K562 (cell line): Measurements from ENCODE around the gene TXN. TPM values are rescaled to one million over a fixed set of nuclear protein-coding genes. Genes with fewer than 3 reads are reported as not detected.
A peak's percentile ranks its signal among the peaks of the same experiment; 100 is the strongest.

Source experiments
- ARID2 ChIP-seq: fragments of 450-650 bp; IDR thresholded peaks from 2 replicates; pipeline ENCODE4 v1.6.1; 2017; ENCODE audit warnings: antibody characterized with exemption, mild to moderate bottlenecking
- HEY1 ChIP-seq: fragments of 250-450 bp; sonication (Bioruptor Pico); IDR thresholded peaks from 2 replicates; pipeline ENCODE4 v1.5.0; 2020; ENCODE audit warnings: mild to moderate bottlenecking, moderate library complexity, borderline replicate concordance
- IRF2 ChIP-seq: sonication (generic); formaldehyde crosslinking; IDR thresholded peaks from 2 replicates; pipeline ENCODE4 v1.8.1; 2022; ENCODE audit warnings: mild to moderate bottlenecking, missing genetic modification reagents
- MAZ ChIP-seq, 2 experiments: fragments of 450-650 bp in 1 of 2; sonication (generic) in 1 of 2; formaldehyde crosslinking; IDR thresholded peaks in 1 of 2; conservative IDR thresholded peaks in 1 of 2; 2 replicates each; pipeline versions ENCODE4 v1.4.0 to v1.5.0; 2020; ENCODE audit warnings: mild to moderate bottlenecking in 1 of 2, missing genetic modification reagents in 1 of 2
- PHF8 ChIP-seq: fragments of 200-600 bp; sonication (generic); IDR thresholded peaks from 2 replicates; pipeline ENCODE4 v1.6.1; 2012; ENCODE audit warnings: mixed run types, mild to moderate bottlenecking, inconsistent platforms, low read length, moderate library complexity, borderline replicate concordance
- POLR2A ChIP-seq: fragments of 450-650 bp; conservative IDR thresholded peaks from 2 replicates; pipeline ENCODE4 v1.6.1; 2016
- PRMT5 ChIP-seq: sonication (generic); formaldehyde crosslinking; IDR thresholded peaks from 2 replicates; pipeline ENCODE4 v1.5.0; 2020; ENCODE audit warnings: missing genetic modification reagents
- PTRF ChIP-seq: fragments of 450-650 bp; IDR thresholded peaks from 2 replicates; pipeline ENCODE4 v1.6.1; 2016; ENCODE audit warnings: mild to moderate bottlenecking, missing genetic modification characterization, missing compliant biosample characterization
- SIN3B ChIP-seq: fragments of 450-650 bp; IDR thresholded peaks from 2 replicates; pipeline ENCODE4 v1.6.1; 2017; ENCODE audit warnings: low read depth, mild to moderate bottlenecking, moderate library complexity
- SLC30A9 ChIP-seq: fragments of 250-450 bp; sonication (Bioruptor Pico); IDR thresholded peaks from 2 replicates; pipeline ENCODE4 v1.8.0; 2022; ENCODE audit warnings: mild to moderate bottlenecking, moderate library complexity
- SREBF1 ChIP-seq: fragments of 150-350 bp; IDR thresholded peaks from 2 replicates; pipeline ENCODE4 v1.6.1; 2014; ENCODE audit warnings: antibody characterized with exemption, low read depth, low read length, borderline replicate concordance
- SRSF7 ChIP-seq: fragments of 200-400 bp; formaldehyde crosslinking; optimal IDR thresholded peaks from 2 replicates; pipeline ENCODE3; 2017; ENCODE audit warnings: mild to moderate bottlenecking, low read depth, low read length
- TGIF2 ChIP-seq: sonication (generic); formaldehyde crosslinking; IDR thresholded peaks from 2 replicates; pipeline ENCODE4 v1.8.1; 2022; ENCODE audit warnings: mild to moderate bottlenecking, missing genetic modification reagents, moderate library complexity
- THRAP3 ChIP-seq: fragments of 450-650 bp; IDR thresholded peaks from 2 replicates; pipeline ENCODE4 v1.6.1; 2016; ENCODE audit warnings: mild to moderate bottlenecking, inconsistent platforms, borderline replicate concordance
- ZBED1 ChIP-seq: IDR thresholded peaks from 2 replicates; pipeline ENCODE4 v1.6.1; 2014
- ZBTB8A ChIP-seq: fragments of 450-650 bp; IDR thresholded peaks from 2 replicates; pipeline ENCODE4 v1.6.1; 2018; ENCODE audit warnings: mild to moderate bottlenecking, moderate library complexity; ENCODE audit not compliant: partially characterized antibody
- ZEB2 ChIP-seq: fragments of 450-650 bp; IDR thresholded peaks from 2 replicates; pipeline ENCODE4 v1.6.1; 2016
- ZNF232 ChIP-seq: sonication (generic); formaldehyde crosslinking; IDR thresholded peaks from 2 replicates; pipeline ENCODE4 v1.8.0; 2022; ENCODE audit warnings: mild to moderate bottlenecking, missing genetic modification reagents
- ZNF75A ChIP-seq: fragments of 450-650 bp; formaldehyde crosslinking; IDR thresholded peaks from 2 replicates; pipeline ENCODE4 v1.4.0; 2020; ENCODE audit warnings: mild to moderate bottlenecking
- ZNF785 ChIP-seq: fragments of 250-450 bp; sonication (Bioruptor Pico); IDR thresholded peaks from 2 replicates; pipeline ENCODE4 v1.4.0; 2020; ENCODE audit warnings: mild to moderate bottlenecking
- polyA plus RNA-seq, 8 experiments: library from polyadenylated mRNA; depleted of rRNA in 4 of 8; stranded (reverse) in 5 of 8; unstranded in 3 of 8; fragments of >200 nt; fragmentation: Nextera tagmentation in 2 of 8; fragmentation: Illumina TruSeq in 1 of 8; extraction: Ambion mirVana in 2 of 8; extraction: Trizol in 1 of 8; gene quantifications; 2 replicates each; pipeline versions ENCODE4 v1.2.1 to v1.2.3, GENCODE V29; 2011 to 2014; ENCODE audit warnings: inconsistent platforms in 1 of 8, missing spikeins in 1 of 8
- total RNA-seq, 7 experiments: library from RNA; depleted of rRNA in 6 of 7; stranded (reverse); fragments of >200 nt in 6 of 7; fragmentation: Illumina TruSeq in 2 of 7; extraction: Trizol in 2 of 7; gene quantifications; 2 replicates each; pipeline versions ENCODE4 v1.2.1 to v1.2.3, GENCODE V29; 2011 to 2021; ENCODE audit warnings: low replicate concordance in 1 of 7
- TF ChIP-seq, protein P1 (sequence below): sonication (generic); formaldehyde crosslinking; IDR thresholded peaks from 2 replicates; pipeline ENCODE4 v1.8.0; 2022; ENCODE audit warnings: mild to moderate bottlenecking, missing genetic modification reagents, borderline replicate concordance
- TF ChIP-seq, protein P2 (sequence below): sonication (generic); formaldehyde crosslinking; IDR thresholded peaks from 2 replicates; pipeline ENCODE4 v1.5.0; 2020; ENCODE audit warnings: missing genetic modification reagents
- TF ChIP-seq, protein P3 (sequence below), 2 experiments: fragments of 450-650 bp; IDR thresholded peaks; 2 replicates each; pipeline ENCODE4 v1.6.1; 2016
- TF ChIP-seq, protein P4 (sequence below): fragments of 450-650 bp; IDR thresholded peaks from 2 replicates; pipeline ENCODE4 v1.6.1; 2016; ENCODE audit warnings: borderline replicate concordance

Gene TXN
- total and polyA plus RNA-seq, 9 of the 15 experiments (the other 6 are each of a cell fraction or from before 2014, with no cell fraction given), result 272 to 1,596 (median 514) TPM

DNA sequence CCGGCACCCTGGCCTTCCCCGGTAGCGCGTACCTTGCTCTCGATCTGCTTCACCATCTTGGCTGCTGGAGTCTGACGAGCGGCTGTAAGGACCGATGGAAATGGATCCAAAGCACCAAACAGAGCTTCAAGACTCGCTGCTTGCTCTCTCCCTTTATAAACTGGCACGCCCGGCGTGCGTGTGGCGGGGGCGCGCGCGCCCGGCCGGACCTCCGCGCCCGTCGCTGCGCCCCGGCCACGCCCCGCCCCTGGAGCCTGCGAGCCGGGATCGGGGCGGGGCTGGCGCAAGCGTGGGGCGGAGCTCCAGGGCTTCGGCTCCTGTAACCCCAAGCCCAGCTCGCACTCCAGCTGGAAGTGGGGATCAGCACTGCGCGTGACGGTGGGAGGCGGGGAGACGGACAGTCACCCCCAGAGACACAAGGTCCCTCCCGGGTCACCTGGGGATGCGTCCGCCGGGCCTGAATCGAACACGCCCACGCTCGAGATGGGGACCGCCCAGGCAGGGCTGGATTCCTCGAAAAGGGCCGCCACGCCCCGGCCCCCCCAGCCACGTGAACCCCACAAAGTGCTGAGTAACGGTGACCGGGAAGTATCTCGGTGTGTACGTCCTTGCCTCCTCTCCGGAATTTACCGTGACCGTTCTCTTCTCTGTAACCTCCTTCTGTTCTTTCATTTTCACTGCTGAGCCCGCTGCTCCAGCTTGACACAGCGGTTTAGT is at the start of gene TXN (continued):
- TF ChIP-seq ZEB2 (peak; percentile 60; the same call in 1 of the 2 replicates), POLR2A (peak; percentile 78), SREBF1 (no peak), ZNF232 (CRISPR knock-in tag) (no peak), ZNF785 (CRISPR knock-in tag) (no peak), THRAP3 (no peak), SIN3B (0 out of 2 replicates have a peak, but pooled peaks have one; percentile 14), TGIF2 (CRISPR knock-in tag) (no peak), SLC30A9 (no peak), ZNF75A (CRISPR knock-in tag) (no peak), ARID2 (no peak), HEY1 (no peak), PHF8 (peak; percentile 77), MAZ (CRISPR knock-in tag; conservative IDR thresholded peaks at IDR 0.05 in 1 of 2, IDR thresholded peaks at IDR 0.05 in 1 of 2) (peak; percentile 82 to 87), SRSF7 (no peak), PRMT5 (CRISPR knock-in tag) (no peak), ZBTB8A (no peak), ZBED1 (no peak), IRF2 (CRISPR knock-in tag) (no peak), PTRF (tag) (no peak)
- TF ChIP-seq, protein P1, sequence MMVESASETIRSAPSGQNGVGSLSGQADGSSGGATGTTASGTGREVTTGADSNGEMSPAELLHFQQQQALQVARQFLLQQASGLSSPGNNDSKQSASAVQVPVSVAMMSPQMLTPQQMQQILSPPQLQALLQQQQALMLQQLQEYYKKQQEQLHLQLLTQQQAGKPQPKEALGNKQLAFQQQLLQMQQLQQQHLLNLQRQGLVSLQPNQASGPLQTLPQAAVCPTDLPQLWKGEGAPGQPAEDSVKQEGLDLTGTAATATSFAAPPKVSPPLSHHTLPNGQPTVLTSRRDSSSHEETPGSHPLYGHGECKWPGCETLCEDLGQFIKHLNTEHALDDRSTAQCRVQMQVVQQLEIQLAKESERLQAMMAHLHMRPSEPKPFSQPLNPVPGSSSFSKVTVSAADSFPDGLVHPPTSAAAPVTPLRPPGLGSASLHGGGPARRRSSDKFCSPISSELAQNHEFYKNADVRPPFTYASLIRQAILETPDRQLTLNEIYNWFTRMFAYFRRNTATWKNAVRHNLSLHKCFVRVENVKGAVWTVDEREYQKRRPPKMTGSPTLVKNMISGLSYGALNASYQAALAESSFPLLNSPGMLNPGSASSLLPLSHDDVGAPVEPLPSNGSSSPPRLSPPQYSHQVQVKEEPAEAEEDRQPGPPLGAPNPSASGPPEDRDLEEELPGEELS, result 0 out of 2 replicates have a peak, but pooled peaks have one; percentile 42
- TF ChIP-seq, protein P2, sequence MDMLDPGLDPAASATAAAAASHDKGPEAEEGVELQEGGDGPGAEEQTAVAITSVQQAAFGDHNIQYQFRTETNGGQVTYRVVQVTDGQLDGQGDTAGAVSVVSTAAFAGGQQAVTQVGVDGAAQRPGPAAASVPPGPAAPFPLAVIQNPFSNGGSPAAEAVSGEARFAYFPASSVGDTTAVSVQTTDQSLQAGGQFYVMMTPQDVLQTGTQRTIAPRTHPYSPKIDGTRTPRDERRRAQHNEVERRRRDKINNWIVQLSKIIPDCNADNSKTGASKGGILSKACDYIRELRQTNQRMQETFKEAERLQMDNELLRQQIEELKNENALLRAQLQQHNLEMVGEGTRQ (CRISPR knock-in tag), result peak; percentile 75
- TF ChIP-seq, protein P3, sequence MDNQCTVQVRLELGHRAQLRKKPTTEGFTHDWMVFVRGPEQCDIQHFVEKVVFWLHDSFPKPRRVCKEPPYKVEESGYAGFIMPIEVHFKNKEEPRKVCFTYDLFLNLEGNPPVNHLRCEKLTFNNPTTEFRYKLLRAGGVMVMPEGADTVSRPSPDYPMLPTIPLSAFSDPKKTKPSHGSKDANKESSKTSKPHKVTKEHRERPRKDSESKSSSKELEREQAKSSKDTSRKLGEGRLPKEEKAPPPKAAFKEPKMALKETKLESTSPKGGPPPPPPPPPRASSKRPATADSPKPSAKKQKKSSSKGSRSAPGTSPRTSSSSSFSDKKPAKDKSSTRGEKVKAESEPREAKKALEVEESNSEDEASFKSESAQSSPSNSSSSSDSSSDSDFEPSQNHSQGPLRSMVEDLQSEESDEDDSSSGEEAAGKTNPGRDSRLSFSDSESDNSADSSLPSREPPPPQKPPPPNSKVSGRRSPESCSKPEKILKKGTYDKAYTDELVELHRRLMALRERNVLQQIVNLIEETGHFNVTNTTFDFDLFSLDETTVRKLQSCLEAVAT (IDR thresholded peaks at IDR 0.05), result 0 out of 4 replicates have a peak, but pooled peaks of 1 of the 2 experiments have one; percentile 27
- TF ChIP-seq, protein P4, sequence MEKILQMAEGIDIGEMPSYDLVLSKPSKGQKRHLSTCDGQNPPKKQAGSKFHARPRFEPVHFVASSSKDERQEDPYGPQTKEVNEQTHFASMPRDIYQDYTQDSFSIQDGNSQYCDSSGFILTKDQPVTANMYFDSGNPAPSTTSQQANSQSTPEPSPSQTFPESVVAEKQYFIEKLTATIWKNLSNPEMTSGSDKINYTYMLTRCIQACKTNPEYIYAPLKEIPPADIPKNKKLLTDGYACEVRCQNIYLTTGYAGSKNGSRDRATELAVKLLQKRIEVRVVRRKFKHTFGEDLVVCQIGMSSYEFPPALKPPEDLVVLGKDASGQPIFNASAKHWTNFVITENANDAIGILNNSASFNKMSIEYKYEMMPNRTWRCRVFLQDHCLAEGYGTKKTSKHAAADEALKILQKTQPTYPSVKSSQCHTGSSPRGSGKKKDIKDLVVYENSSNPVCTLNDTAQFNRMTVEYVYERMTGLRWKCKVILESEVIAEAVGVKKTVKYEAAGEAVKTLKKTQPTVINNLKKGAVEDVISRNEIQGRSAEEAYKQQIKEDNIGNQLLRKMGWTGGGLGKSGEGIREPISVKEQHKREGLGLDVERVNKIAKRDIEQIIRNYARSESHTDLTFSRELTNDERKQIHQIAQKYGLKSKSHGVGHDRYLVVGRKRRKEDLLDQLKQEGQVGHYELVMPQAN, result peak; percentile 75; the same call in 1 of the 2 replicates
